Esophagus muscularis mucosa (tissue), 4 donors: ENCODE results near the gene ZNF500. TPM values are rescaled to one million over a fixed set of nuclear protein-coding genes. Genes with fewer than 3 reads are reported as not detected.

Source experiments
- DNase-seq: peaks from one replicate; pipeline ENCODE4 v3.0.0-alpha.2; 2017; ENCODE audit errors: extremely low spot score
- H3K27ac ChIP-seq, 4 donors: fragments of 200-600 bp; sonication (generic); replicated peaks in 1 of 4; 1 replicate in 3 of 4; 2 replicates in 1 of 4; pipeline ENCODE4 v1.5.1; 2016 to 2019; ENCODE audit warnings: mild to moderate bottlenecking in 1 of 4
- H3K27me3 ChIP-seq, 4 donors: fragments of 200-600 bp; sonication (generic); one replicate each; pipeline versions ENCODE4 v1.5.1 to v1.6.0; 2016 to 2019
- H3K36me3 ChIP-seq, 4 donors: fragments of 200-600 bp; sonication (generic); one replicate each; pipeline ENCODE4 v1.5.1; 2016 to 2019
- H3K4me1 ChIP-seq, 4 donors: fragments of 200-600 bp; sonication (generic); one replicate each; pipeline ENCODE4 v1.5.1; 2016 to 2019
- H3K4me3 ChIP-seq, 4 donors: fragments of 200-600 bp; sonication (generic); 1 replicate in 2 of 4; 2 replicates in 2 of 4; pipeline ENCODE4 v1.5.1; 2016 to 2019; ENCODE audit warnings: mild to moderate bottlenecking in 4 of 4, moderate library complexity in 1 of 4
- H3K9me3 ChIP-seq, 4 donors: fragments of 200-600 bp; sonication (generic); 1 replicate in 3 of 4; 2 replicates in 1 of 4; pipeline ENCODE4 v1.5.1; 2016 to 2019
- EP300 ChIP-seq: sonication (generic); formaldehyde crosslinking; IDR thresholded peaks from one replicate; pipeline ENCODE4 v1.6.1; 2017; ENCODE audit warnings: antibody characterized with exemption
- POLR2A ChIP-seq: fragments of 450-650 bp; IDR thresholded peaks from one replicate; pipeline ENCODE4 v1.6.1; 2017; ENCODE audit warnings: antibody characterized with exemption, moderate library complexity, mild to moderate bottlenecking, low read depth
- POLR2AphosphoS5 ChIP-seq, 2 donors: sonication (generic); formaldehyde crosslinking; IDR thresholded peaks; one replicate each; pipeline ENCODE4 v1.6.1; 2017; ENCODE audit warnings: antibody characterized with exemption in 2 of 2
- WGBS: methylation state at CpG from one replicate; pipeline ENCODE4 v1.1.5; 2018; 5-methylcytosine and 5-hydroxymethylcytosine counted together
- intact Hi-C: fragments of 100-400 bp; cut with DNase I; formaldehyde crosslinking; loops from one replicate; pipeline ENCODE4 v1.15.1; 2023
- total RNA-seq, 4 donors: library from RNA; depleted of rRNA; stranded (reverse); fragments of >200 nt; gene quantifications; one replicate each; pipeline versions ENCODE4 v1.1.0 to v1.2.1, GENCODE V29; 2016
- TF ChIP-seq, protein P1 (sequence below), 3 experiments: fragments of 200-600 bp in 2 of 3; fragments of 450-650 bp in 1 of 3; sonication (generic) in 2 of 3; IDR thresholded peaks; one replicate each; pipeline ENCODE4 v1.5.1; 2017 to 2019; ENCODE audit warnings: antibody characterized with exemption in 3 of 3, mild to moderate bottlenecking in 2 of 3, moderate library complexity in 1 of 3

Gene ZNF500
- total RNA-seq, 4 donors from 2014 or later = 7.5 to 19.4 (median 13.9) TPM

DNA sequence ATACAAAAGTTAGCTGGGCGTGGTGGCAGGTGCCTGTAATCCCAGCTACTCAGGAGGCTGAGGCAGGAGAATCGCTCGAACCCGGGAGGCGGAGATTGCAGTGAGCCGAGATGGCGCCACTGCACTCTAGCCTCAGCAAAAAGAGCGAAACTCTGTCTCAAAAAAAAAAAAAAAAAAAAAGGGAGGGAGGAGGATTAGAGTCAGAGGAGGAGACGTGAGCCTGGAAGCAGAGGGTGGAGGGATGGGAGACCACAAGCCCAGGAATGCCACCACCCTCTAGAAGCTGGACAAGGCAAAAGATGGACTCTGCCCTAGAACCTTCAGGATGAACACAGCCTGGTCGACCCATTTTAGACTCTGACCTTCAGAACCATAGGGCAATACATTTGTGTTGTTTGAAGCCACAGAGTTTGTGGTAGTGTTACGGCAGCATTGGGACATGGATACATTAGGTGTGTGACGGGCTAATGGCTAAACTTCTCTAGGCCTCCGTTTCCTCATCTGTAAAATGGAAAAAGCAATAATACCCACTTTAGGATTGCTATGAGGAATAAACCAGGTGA, 26.1 kb upstream of the ZNF500 start:
- H3K4me3 ChIP-seq = no peak overlapping the region
- no peak for DNase-seq
- H3K27me3 ChIP-seq = no peaks in the 10 kb centered on the region
- TF ChIP-seq POLR2A (no peak), POLR2AphosphoS5 (IDR thresholded peaks at IDR 0.05) (no peak)
- TF ChIP-seq, protein P1, sequence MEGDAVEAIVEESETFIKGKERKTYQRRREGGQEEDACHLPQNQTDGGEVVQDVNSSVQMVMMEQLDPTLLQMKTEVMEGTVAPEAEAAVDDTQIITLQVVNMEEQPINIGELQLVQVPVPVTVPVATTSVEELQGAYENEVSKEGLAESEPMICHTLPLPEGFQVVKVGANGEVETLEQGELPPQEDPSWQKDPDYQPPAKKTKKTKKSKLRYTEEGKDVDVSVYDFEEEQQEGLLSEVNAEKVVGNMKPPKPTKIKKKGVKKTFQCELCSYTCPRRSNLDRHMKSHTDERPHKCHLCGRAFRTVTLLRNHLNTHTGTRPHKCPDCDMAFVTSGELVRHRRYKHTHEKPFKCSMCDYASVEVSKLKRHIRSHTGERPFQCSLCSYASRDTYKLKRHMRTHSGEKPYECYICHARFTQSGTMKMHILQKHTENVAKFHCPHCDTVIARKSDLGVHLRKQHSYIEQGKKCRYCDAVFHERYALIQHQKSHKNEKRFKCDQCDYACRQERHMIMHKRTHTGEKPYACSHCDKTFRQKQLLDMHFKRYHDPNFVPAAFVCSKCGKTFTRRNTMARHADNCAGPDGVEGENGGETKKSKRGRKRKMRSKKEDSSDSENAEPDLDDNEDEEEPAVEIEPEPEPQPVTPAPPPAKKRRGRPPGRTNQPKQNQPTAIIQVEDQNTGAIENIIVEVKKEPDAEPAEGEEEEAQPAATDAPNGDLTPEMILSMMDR (IDR thresholded peaks at IDR 0.05) = no peak
- H3K4me1 ChIP-seq = no peaks in the 10 kb centered on the region
- WGBS = 80% methylated on average over 13 of the region's 13 CpGs
- H3K27ac ChIP-seq = no peak overlapping the region
- H3K9me3 ChIP-seq = no peaks in the 10 kb centered on the region
- intact Hi-C loops = no loop called here
- peaks cover 9 to 25% (median 21%) of the 10 kb centered on the region in 4 donors for H3K36me3 ChIP-seq

DNA sequence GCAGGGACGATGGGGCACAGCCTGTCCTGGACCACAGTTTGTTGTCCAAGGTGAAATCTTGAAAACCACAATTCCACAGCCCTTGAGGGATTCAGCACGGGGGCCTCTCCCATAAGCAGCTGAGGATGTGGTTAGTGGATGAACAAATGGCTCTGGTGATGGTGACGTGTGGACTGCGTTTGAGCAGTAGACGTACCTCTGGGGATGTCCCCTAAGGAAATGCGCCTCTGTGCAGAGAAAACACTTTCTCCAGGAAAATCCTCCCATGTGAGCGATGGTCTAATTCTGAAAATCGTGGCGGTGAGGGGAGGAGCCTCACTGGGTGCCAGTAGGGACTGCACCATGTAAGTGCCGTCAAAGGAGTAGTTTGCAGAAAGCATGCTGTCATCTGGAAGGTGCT, 23.9 kb upstream of the ZNF500 start:
- Histone ChIP-seq H3K27me3 (no peaks in the 10 kb centered on the region), H3K4me1 (no peaks in the 10 kb centered on the region), H3K27ac (no peak overlapping the region), H3K4me3 (no peak overlapping the region), H3K9me3 (no peaks in the 10 kb centered on the region), H3K36me3 (peaks cover 0 to 4% (median 2%) of the 10 kb centered on the region in 4 donors)
- 77% methylated on average over 10 of the region's 10 CpGs for WGBS
- intact Hi-C loops = no loop called here
- no peak for TF ChIP-seq POLR2AphosphoS5 (IDR thresholded peaks at IDR 0.05)
- no peak for TF ChIP-seq POLR2A
- TF ChIP-seq, protein P1 (IDR thresholded peaks at IDR 0.05) = no peak
- no peak for TF ChIP-seq EP300
- DNase-seq = no peak

DNA sequence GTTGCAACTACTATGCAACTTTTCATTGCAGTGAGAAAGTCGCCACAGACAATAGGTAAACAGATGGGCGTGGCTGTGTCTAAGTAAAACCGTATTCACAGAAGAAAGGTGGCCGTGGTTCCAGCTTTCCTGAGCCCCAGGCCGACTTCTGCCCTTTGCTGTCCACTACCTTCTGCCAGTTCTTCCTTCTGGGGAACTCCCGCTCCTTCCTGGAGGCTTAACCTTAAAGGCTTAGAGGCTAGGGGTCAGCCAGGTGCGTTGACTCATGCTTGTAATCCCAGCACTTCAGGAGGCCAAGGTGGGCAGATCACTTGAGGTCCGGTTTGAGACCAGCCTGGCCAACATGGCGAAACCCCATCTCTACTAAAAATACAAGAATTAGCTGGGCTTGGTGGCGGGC, 23.3 kb upstream of the ZNF500 start:
- DNase-seq = no peak
- no peak overlapping the region for H3K27ac ChIP-seq
- no peak overlapping the region for H3K4me3 ChIP-seq
- H3K36me3 ChIP-seq = no peaks in the 10 kb centered on the region
- H3K9me3 ChIP-seq = no peaks in the 10 kb centered on the region
- WGBS = 86% methylated on average over 10 of the region's 10 CpGs
- no peaks in the 10 kb centered on the region for H3K4me1 ChIP-seq
- no peaks in the 10 kb centered on the region for H3K27me3 ChIP-seq
- TF ChIP-seq POLR2A = no peak
- no peak for TF ChIP-seq POLR2AphosphoS5 (IDR thresholded peaks at IDR 0.05)
- intact Hi-C loops = no loop called here

DNA sequence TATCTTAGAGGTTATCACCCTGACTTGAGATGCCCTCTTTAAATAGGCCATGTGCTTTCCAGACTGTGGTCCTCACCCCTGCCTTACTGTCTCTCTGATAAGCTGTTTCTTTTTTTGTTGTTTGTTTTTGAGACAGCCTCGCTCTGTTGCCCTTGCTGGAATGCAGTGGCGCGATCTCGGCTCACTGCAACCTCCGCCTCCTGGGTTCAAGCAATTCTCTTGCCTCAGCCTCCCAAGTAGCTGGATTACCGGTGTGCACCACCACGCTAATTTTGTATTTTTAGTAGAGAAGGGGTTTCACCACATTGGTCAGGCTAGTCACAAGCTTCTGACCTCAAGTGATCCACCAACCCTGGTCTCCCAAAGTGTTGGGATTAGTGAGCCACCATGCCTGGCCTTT, 21.9 kb upstream of the ZNF500 start:
- no peak for DNase-seq
- intact Hi-C loops = no loop called here

DNA sequence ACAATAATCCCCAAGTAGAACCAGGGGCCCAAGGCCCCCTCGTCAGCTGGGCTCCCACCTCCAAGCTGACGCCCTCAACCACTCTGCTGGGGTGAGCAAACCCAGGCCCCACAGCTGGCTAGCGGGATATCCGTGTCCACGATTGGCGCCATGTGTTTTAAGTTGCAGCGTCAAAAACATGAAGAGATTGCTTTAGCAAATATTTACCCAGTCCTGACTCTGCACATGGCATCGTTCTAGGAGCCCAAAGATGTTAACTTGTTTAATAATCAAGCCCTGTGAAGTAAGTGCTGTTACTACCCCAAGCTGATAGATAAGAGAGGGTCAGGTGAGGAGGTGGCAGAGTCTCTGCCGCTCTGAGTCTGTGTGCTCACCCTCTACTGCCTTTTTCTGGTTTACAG, 21.5 kb upstream of the ZNF500 start:
- Histone ChIP-seq H3K36me3 (no peaks in the 10 kb centered on the region), H3K4me1 (no peaks in the 10 kb centered on the region), H3K27ac (no peak overlapping the region), H3K4me3 (no peak overlapping the region), H3K9me3 (no peaks in the 10 kb centered on the region), H3K27me3 (no peaks in the 10 kb centered on the region)
- intact Hi-C loops = no loop called here
- DNase-seq = no peak
- TF ChIP-seq, protein P1 (IDR thresholded peaks at IDR 0.05) = no peak
- TF ChIP-seq EP300 (no peak), POLR2AphosphoS5 (IDR thresholded peaks at IDR 0.05) (no peak), POLR2A (no peak)
- WGBS = 73% methylated on average over 9 of the region's 9 CpGs

More for the DNA sequence above, 21.9 kb upstream of the ZNF500 start:
- Histone ChIP-seq H3K9me3 (no peaks in the 10 kb centered on the region), H3K4me1 (no peaks in the 10 kb centered on the region), H3K27ac (no peak overlapping the region), H3K27me3 (no peaks in the 10 kb centered on the region), H3K36me3 (no peaks in the 10 kb centered on the region), H3K4me3 (no peak overlapping the region)
- TF ChIP-seq POLR2A = no peak
- TF ChIP-seq POLR2AphosphoS5 (IDR thresholded peaks at IDR 0.05) = no peak
- TF ChIP-seq, protein P1 (IDR thresholded peaks at IDR 0.05) = no peak
- TF ChIP-seq EP300 = no peak
- WGBS = 90% methylated on average over 7 of the region's 7 CpGs
